HG03045 (cell line): Measurements from ENCODE around the gene CFAP299.

Experiments
- ATAC-seq: cut with Tn5 transposase; IDR thresholded peaks from one replicate; pipeline ENCODE4 v1.9.1; 2021; ENCODE audit warnings: mild to moderate bottlenecking, moderate library complexity; ENCODE audit not compliant: unreplicated experiment

The CFAP299 gene

DNA sequence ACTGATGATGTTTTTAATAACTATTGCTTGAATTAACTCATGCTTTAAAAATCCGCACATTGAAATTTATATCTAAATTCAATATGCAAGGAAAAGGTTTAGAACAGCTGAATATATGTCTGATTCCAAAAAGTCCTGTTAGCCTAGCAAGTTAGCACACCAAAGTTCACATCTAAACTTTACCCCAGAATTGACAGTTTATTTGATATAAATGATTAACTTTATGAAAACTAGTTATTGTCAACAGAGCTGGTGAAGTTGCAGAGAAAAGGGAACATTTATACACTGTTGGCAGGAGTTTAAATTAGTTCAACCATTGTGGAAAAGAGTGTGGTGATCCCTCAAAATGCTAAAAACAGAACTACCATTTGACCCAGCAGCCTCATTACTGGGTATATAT lies 574.4 kb downstream of the CFAP299 start:
- no peak for ATAC-seq

DNA sequence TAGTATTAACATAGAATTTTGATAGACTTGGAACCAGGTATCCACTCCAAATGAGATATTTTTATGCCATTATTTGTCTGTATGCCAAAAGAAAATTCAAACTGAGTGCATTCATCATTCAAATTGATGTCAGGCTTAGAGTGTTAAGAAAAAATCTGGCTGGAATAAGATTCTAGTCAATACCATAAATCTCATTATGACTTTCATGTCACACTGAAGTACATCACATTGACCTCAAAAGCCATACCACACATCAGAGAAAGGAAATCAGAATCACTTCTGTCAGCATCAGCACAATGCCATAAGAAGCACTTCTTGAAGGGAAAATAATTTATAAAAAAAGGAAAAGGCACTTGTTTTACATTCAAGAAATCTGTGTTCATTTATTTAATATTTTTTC lies 575.9 kb downstream of the CFAP299 start:
- ATAC-seq = no peak

DNA sequence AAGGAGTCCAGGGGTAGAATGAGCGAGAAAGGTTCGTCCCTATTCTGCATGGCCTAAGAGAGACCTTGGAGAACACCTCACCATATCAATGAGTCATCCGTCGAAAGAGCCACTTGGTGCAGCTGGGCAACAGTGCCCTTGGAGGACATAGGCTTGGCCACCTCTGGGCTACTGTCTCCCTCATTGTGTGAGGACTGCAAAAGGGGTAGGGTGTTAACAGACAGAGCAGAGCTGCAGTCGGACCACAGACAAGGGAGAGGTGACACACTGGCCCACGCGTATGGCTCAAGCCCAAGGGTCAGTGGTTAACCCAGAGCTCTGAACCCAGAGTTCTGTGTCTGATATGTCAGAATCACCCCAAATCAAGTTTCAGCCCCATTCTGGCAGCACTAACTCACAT lies 576.8 kb downstream of the CFAP299 start:
- ATAC-seq = no peak

DNA sequence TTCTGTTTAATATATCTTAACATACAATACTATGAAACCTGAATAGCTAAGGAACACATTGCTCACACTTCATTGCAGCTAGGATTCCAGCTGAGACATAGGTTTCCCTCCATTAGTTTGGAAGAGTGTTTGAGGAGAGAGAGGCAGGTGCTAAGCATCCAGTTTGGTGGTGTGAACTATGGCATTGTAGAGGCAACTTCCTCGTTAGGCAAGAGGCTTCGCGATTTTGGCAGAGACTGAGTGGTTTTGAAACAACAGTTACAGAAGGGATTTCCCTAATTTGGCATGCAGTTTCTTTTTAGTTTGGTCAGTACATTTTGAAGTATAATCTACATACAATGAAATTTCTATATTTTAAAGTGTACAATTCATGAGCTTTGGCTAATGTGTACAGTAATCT lies 577.9 kb downstream of the CFAP299 start:
- ATAC-seq = peak; percentile 86

DNA sequence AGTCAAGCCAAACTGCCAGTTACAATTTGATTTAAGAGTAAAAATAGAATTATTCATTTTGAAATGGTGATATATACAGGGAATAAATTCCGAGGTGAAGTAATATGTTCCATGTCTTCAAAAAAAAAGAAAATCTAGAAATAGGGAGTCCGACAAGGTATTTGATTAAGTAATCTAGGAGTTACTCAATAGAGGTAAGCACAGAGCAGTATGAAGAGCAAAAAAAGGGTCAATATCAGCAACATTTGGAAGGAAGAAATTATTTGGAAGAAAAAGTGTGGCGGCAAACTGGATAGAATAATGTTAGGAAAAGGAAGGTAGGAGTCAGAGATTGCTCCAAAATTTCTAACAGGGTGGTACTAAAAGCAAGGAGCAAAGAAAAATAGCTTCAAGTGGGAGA lies 581.2 kb downstream of the CFAP299 start:
- ATAC-seq = no peak

DNA sequence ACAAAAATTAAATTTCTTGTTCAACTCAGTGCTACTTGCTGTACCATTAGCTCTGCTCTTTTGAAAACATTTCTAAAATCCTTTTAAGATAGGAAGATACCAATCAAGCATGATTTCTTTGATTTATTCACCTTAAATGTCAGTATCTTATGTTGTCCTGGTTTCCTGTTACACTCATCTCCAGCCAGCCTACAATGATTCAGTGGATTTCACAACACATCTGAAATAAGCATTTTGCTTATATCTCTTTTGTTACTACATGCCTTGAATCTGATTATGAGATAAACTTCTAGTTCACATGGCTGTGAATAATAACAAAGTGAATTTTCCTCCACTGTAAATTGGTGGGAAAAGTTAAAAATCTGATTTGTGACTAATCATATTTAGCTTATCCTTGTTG lies 582.5 kb downstream of the CFAP299 start:
- no peak for ATAC-seq

DNA sequence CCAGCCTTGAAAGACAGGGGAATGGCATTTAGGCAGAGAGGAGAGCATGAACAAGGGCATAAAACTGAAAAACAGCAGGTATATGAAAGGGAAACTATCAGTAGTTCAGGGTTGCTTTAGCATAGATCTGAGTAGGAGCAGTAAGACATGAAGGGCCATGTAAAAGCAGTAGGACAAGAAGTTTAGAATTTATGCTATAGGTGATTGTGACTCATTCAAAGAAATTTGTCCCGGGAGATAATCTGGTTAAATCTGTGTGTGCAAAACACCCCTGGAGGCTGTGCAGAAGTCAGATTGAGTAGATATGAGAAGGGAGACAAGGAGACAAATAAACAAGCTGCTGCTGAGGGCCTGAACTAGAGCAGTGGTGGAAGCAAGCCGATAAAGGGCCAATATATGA lies 585.9 kb downstream of the CFAP299 start:
- no peak for ATAC-seq

DNA sequence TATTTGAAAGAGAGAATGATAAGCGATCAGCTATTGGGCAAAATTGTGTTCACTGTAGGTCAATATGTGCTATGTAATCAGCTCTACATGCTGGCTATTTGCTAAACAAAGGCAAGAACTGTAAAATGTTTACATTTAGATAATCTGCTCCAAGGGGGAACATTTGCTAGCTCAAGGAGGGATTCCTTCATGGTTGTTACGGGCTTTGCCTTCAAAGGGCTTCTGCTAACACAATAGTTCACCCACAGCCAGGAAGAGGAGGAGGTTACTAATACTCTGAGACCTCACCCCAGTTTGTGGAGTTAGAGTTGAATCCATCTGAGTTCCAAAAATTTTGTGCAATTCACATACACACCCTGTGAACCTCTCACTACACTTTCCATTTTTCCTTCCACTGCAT lies 587.4 kb downstream of the CFAP299 start:
- no peak for ATAC-seq

DNA sequence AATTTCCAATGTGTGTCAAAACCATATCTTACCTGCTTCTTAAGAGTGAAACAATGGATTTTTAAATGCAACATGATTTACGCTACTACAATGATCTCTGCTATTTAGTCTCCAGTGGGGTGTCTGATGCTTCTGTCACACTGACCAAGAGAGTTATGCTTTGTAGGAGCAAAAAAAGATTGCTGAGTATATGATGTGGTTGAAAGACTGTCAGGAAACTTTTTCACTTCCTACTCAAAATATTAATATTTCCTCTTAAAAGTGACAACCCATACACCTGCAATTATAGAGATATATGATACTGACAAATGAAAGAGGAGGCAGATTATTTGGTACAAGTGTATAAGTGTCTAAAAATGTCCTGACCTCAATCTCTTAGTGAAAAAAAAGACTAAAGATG lies 589.8 kb downstream of the CFAP299 start:
- ATAC-seq = no peak

DNA sequence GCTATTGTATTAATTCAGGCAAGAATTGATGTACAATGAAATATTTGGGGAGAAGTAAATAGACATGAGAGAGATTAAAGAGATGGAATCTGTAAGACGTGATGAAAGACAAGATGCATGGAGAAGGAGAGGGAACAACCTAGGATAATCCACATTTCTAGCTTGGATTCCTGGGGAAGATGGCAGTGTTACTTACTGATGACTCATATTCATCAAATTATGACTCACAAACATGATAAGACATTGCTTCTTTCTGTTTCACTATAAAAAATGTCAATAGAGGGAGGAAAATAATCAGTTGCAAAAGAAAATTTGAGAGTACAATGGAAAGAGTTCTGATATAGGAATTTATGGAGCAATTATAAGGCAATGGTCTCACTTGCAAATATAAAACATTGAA lies 590.9 kb downstream of the CFAP299 start:
- ATAC-seq = no peak

DNA sequence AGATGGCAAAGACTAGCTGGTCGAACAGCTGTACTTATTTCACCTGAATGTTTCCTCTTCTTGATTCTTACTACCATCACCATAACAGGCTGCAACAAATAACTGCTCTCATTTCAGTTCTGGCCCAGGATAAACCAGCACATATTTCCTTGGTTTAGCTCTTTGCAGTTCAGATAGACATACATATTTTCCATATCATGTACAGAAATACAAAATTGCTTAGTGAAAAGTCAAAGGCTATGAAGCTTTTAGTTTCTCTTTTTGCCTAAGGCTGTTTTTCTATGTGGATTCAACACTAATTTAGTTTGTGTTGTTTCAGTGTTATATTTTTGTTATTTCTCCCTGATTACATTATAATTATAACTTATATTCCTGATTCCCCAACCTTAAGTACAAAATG lies 591.4 kb downstream of the CFAP299 start:
- ATAC-seq = no peak

DNA sequence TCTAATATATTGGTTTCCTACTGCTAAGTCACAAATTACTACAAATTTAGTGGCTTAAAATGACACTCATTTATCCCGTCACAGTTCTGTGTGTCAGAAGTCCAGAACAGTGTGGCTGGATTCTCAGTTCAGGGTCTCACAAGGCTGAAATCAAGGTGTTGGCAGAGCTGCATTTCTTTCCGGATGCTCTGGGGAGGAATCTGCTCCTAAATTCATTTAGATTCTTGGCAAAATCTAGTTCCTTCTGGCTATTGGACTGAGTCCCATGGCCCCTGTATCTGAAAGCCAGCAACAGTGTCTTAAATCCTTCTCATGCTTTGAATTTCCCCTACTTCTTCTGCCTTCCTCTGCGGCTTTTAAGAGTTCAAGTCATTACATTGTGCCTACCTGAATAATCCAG lies 591.9 kb downstream of the CFAP299 start:
- ATAC-seq = no peak

DNA sequence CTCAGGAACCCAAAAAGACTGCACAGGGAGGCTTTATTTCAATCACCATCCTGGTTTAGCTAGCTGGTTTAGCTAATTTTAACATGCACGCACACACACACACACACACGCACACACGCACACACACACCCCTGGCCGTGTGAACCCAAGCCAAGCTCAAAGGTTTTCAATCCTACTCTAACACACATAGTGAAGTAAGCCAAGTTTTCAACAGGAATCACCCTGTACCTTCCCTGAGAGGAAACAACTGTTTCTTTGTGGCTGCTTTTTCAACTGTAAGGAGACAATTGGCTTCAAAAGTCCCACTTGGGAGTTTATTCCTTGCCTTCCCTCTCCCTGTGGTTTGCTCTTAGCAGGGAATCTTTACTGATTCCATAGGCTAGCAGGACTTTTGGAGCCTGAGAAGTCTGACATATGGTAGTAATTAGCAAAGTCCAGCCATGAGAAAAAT lies 596.1 kb downstream of the CFAP299 start:
- no peak for ATAC-seq

DNA sequence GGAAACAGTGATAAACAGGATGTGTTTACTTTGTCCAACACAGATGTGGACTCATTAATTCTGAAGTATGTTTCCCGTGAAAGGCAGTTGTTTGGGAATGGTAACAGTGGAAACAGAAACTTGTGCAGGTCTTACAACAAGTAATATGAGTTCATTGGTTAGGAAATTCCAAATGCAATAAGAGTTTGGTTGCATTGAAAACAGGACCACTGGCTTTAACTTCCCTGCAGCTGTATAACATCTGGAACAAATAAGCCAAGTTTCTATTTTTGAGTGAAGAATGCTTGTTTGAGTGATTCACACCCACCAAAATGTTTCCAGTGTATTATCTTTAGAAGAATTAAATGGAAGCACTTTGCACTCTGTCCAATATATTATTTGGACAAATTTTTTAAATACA lies 612.6 kb downstream of the CFAP299 start:
- no peak for ATAC-seq

DNA sequence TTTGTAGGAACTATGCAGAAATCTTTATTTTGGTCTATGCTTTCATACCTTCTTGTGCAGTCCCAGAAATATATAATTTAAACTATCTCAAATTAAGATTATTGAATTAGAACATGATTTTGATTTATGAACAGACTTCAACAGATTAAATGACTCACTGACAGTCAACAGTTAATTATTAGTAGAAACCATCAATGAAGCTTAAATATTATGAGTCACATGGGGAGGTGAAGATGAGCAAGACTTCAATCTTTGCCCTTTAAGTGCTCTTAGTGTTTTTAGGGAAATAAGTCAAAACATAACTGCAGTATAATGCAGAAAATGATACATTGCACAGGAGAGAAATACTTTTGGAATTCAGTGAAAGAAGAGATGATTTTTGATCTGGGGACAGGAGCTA lies 613.5 kb downstream of the CFAP299 start:
- no peak for ATAC-seq

DNA sequence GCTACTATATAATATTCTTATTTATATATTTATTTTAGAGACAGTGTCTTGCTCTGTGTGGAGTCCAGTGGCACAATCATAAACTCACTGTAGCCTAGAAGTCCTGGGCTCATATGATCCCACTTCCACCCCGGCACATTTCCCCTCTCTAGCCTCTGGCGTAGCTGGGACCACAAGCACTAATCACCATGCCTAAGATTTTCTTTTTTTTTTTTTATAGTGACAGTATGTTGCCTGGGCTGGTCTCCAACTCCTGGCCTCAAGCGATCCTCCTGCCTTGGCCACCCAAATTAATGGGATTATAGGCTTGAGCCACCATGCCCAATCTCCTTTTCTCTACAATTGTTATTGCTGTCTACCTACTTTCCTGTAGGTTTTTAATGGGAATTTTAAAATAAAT lies 620.9 kb downstream of the CFAP299 start:
- no peak for ATAC-seq

DNA sequence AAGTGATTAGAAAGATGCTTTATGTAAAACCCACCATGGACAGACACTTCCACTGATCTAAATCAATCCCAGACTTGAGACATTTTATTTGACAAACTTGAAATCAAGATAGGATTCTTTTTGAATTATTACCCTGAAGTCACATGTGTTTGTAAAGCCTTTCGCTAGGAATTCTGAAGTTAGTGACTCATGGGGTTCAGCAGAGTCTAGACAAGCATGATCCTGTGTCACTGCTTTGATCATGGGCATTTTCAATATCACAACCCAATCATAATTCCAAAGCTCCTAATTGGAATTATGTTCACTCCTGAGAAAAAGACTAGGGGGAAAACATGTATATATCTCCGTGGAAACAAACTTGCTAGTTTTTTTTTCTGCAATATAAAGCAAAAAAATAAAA lies 627.5 kb downstream of the CFAP299 start:
- ATAC-seq = no peak

DNA sequence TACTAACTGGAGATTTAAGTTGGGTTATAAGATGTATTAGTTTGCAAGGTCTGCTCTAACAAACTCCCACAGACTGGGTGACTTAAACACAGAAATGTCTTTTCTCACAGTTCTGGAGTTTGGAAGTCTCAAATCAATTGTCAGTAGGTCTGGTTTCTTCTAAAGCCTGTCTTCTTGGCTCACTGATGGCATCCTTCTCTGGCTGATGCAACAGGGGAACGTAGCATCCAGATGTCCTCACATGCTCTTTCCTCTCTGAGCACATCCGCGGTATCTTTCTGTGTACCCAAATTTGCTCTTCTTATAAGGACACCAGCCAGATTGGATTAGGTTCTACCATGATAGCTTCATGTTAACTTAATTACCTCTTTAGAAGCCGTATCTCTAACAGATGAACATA lies 631.8 kb downstream of the CFAP299 start:
- ATAC-seq = no peak

DNA sequence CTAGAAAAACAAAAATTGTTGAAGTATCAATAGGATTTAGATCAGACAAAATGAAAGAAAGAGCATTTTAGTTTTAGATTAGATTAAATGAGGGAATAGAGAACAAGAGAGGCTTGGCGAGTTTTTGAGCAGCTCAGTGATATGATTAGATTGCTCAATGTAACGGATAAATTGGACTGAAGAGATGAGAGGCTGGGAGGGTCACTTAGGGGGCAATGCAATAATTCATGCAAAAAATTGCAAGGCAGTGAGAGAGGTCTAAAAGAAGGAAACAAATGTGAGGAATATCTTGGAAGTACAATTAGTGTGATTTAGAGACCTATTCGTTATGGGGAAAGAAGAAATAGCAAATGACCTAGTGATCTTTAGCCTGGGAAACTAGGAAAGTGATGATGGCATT lies 644.7 kb downstream of the CFAP299 start:
- ATAC-seq = no peak

DNA sequence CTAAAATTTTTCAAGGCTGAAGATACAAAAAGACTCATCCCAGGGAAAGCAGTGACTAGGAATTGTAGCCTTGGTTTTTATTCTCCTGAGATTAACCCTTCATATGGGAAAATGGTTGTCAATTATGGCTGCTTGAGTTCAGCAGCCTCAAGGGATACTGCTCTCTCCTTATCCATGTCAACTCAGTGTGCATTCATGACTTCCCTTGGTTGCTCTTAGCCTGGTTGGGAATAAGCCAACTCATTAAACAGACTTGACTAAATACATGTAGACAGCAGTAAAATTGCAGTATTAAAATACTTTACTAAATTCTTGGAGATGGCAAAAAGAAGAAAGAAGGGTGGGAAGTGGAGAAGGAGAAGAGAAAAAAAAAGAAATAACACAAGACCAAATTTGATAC lies 650.5 kb downstream of the CFAP299 start:
- ATAC-seq = no peak

DNA sequence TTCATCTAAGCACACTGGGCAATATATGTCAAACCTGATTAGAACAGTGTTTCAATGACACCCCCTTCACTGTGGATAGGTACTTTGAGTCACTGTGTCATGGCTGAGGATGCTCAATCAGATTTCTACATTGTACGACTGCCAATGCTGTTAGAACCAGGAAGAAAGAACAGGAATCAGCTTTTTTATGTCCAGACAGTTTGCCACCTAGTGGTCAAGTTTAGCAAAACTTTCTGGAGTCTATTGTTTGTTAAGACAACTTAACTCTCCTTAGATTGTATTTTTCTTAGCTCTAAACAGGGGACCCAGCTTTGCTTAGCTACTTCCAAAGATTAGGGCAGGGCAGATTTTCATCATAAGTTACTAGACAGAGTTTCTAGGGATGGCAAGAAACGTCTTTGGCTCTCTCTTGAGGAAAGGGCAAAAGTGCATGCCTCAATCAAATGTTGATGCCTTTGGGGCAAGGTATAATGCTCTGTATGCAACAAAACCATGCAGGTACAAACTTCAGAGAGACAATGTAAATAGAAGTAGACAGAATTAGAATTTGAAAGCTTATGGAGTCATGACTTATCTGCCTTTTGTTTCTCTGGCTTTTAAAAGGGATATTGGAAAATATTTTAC lies 654.5 kb downstream of the CFAP299 start:
- ATAC-seq = peak; percentile 61

DNA sequence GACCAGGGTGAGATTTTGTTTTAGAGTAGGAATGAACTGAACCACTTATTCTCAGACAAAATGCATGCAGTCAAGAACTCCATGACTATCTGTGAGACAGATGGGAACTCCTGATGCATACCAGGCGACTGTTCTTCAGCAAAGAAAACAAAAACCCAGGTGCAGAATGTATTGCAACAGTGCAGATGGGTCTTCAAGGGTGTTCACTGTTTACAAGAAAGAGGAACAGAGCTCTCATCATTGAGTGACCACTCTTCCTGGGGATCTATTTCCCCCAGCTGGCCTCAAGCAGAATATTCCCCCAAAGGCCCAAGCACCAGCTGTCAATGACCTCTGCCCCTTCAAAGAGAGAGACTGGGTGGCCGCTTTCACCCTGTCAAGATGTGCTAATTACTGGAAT lies 655.3 kb downstream of the CFAP299 start:
- no peak for ATAC-seq

DNA sequence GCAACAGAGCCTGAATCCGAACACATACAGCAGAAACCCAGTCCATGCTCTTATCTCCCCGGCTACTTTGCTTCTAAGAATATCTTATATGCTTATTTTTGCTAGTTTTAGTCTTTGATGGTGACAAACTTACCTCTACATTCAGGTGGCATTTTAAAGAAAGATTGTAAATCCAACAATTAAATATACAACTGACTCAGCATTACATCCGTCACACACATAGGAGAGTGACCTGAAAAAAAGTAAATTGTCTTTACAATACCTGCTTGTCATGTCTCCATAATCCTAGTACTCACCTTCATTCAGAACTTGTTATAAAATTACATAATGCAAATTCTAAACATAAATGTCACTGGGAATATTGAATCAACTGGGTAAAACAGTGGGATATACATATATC lies 664.4 kb downstream of the CFAP299 start:
- no peak for ATAC-seq
